Keratinocyte (primary cell): ENCODE data around the gene R3HDM2.

Experiments used
- EZH2 ChIP-seq: IDR thresholded peaks from one replicate; pipeline ENCODE4 v1.6.1; 2012; ENCODE audit warnings: inconsistent platforms, mild to moderate bottlenecking, low read length, moderate library complexity
- TF ChIP-seq, protein P1 (sequence below), 3 experiments: IDR thresholded peaks in 1 of 3; conservative IDR thresholded peaks in 1 of 3; optimal IDR thresholded peaks in 1 of 3; 2 replicates in 2 of 3; 3 replicates in 1 of 3; pipeline versions ENCODE3 to v1.5.1; 2011; ENCODE audit warnings: low read length in 3 of 3, mild to moderate bottlenecking in 3 of 3, moderate library complexity in 2 of 3, control low read depth in 1 of 3, inconsistent platforms in 1 of 3; ENCODE audit not compliant: insufficient read depth in 2 of 3; ENCODE audit errors: extremely low read depth in 1 of 3

DNA sequence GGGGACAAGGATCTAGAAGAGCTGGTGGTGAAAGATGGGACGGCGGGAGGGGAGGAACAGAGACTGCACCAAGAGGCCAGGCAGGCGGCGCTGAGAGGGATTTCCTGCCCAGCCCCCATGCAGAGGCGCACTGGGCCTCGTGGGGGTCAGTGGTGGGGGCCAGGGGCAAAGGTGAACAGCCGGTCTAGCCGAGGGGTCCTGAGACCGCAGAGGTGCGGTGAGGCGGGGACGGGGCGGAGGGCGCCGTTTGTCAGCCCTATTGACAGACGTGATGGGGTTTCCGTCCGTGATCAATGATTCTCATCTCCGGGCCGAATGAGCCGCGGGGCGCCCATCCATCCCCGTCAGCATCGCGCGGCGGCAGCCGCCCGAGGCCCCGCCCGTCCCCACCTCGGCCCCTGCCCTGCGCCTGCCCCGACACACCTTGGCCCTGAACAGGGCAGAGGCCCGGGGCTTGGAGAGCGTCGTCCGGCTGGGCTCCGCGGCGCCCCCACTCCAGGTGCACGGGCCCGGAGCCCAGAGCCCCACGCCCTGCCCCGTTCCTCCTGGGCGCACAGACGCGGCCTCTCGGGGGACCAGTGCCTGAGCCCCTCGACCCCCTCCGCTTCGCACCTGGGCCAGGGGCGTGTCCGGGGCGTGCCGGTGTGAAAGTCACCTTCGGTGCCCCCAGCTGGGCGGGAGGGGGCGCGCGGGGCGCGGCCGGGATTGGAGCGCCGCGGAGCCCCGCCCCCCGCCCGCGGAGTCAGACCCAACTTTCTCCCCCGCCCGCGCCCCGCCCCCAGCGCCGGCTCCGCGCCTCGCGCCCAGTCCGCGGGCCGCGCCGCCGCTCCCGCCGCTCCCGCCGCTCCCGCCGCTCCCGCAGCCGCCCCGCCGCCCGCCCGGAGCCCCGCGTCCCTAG lies 214.6 kb downstream of the R3HDM2 start, which contains the start of gene NXPH4:
- TF ChIP-seq, protein P1, sequence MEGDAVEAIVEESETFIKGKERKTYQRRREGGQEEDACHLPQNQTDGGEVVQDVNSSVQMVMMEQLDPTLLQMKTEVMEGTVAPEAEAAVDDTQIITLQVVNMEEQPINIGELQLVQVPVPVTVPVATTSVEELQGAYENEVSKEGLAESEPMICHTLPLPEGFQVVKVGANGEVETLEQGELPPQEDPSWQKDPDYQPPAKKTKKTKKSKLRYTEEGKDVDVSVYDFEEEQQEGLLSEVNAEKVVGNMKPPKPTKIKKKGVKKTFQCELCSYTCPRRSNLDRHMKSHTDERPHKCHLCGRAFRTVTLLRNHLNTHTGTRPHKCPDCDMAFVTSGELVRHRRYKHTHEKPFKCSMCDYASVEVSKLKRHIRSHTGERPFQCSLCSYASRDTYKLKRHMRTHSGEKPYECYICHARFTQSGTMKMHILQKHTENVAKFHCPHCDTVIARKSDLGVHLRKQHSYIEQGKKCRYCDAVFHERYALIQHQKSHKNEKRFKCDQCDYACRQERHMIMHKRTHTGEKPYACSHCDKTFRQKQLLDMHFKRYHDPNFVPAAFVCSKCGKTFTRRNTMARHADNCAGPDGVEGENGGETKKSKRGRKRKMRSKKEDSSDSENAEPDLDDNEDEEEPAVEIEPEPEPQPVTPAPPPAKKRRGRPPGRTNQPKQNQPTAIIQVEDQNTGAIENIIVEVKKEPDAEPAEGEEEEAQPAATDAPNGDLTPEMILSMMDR (optimal IDR thresholded peaks at IDR 0.05 in 1 of 3, IDR thresholded peaks at IDR 0.05 in 1 of 3, conservative IDR thresholded peaks at IDR 0.05 in 1 of 3; ENCODE audit: extremely low read depth in 1 of 3, insufficient read depth in 2 of 3, low read length in 3 of 3) = no peak
- no peak for TF ChIP-seq EZH2
